GM21576 (cell line): ENCODE data around the gene CUX1.

Experiments
- ATAC-seq: cut with Tn5 transposase; IDR thresholded peaks from one replicate; pipeline ENCODE4 v1.9.1; 2021; ENCODE audit warnings: mild to moderate bottlenecking, moderate library complexity; ENCODE audit not compliant: unreplicated experiment

CUX1 gene

DNA sequence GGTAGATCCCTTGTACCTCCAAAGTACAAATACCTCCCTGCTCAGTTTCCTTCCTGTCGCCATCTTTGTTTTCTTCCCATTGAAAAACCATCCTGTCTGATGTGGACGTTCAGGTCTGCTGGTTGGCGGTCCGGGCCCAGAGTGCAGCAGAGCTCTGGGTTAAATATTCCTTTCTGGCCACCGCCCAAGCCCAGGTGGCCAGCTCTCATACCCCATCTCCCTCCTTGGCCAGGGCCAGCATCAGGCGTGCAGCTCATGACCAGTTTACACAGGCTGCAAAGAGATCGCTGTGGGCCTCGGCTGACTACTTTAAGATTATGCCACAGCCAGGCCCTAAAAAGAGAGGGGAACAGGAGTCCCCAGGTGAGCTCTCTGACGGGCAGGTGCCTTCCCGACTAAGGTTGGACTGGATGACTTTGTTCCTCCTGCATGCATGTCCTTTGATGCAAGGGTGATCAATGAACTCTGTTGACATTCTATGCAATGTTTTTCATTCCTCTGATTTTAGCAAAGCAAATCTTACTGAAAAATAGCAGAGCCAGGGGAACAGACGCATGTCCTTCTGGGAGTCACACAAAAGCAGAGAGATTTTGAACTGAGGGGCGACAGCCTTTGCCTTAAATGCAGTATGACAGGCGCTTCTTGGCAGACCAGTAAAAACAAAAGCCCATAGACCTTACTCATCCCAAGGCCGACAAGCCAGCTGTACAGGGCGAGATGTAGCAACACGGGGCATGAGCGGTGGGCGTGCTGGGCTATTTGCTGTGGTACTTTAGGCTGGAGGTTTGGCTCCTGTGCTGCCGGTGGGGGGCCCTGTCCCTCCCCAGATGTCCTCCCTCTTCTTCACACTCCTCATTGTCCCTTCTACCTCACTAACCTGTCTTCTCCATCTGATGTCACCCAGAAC, 435.9 kb downstream of the CUX1 start:
- no peak for ATAC-seq

DNA sequence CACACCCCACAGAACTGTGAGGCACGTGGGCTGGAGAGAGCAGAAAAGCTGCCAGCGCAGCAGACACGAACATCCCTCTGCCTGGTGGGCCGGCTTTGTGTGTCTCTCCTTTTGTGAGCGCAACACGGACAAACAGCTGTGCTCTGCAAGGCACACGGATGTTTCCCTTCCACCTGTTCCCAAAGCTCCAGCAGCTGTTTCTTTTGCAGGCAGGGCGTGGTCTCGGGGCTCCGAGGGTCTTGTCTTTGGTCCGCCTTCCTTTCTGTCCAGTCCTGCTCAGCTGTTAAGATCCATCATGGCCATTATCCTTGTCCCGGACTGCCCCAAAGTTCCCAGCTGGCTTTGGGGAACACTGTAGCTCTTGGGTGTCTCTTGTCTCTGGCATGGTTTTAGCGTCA, 436.5 kb downstream of the CUX1 start:
- ATAC-seq: no peak

DNA sequence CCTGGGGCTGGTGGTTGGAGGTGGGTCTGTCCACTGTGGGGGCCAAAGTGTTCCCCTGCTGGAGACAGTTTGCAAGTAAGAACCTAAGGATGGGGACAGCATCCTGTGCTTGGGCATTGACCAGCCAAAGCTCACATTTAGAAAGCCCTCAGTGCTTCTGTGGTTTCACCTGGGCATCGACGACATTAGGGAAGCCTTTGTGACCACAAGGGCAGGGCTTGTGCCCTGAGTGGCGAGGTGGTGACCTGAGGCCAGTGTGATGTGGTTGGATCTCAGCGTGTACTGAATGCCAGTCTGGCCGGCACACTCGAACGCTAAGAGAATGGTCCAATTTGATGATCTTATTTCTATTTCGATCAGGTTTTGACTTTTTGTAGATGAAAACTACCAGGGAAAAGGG, 437.1 kb downstream of the CUX1 start:
- ATAC-seq: no peak

DNA sequence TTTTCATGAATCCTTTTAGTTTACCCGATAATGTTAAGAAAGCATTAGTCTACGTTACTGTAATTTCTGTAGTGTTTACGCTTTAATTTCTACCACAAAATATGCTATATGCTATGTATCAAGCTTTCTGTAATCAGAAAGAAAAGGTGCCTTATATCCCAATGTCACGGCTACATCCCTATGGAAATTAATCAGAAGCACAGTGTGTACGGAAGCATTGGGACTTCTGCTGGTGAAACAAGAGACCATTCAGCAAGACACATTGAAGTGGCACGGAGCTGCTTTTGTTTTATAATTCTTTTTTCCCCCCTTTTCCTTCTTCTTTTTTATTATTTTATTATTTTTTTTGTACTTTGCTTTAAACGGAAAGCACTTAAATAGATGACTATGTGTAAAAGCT, 438.1 kb downstream of the CUX1 start:
- no peak for ATAC-seq

DNA sequence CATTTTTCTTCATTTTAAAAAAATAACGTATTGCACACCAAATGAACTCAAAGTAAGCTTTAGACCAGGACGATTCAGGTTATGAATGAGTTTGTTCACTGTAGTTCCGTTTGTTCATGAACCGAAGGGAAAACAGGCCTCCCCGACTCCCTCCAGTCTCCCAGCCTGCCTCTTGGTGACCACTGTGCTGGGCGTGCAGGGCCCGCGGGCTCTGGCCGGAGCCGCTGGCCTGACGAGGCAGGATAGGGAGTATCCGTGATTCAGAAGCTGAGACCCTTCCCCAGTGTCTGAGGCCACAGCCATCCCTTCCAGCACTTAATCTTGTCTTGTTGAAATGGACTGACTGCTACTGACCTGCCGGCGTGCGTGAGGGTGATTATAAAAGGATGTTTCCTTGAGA, 438.5 kb downstream of the CUX1 start:
- no peak for ATAC-seq

DNA sequence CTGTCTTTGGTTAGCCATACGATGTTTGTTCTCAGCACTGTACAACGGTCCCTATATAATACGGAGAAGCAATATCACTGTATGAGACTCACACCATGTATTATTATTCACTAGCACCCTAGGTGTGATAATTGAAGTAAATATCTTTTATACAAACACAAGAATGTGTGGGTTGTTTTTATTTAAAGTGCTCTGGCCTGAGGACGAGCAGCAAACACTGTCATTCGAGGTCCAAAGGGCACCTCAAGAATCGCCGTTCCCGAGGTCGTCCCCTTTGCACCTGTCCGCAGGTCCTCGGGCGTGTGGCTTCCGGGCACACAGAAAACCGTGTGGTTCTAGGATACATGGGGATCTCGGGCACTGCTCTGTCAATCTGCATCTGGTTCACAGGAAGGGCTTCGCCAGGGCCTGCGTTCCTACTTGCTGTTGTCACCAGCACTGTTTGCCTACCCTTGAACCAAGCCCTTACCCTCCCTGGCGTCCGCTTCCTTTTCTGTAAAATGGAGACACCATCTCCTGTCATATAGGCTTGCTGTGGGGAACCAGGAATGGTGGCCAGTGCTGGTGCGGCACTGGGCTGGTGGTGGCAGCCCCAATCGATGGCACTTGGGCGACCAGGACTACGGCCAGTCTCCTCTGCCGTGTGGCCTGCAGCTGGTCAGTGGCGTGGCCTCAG, 440.8 kb downstream of the CUX1 start:
- ATAC-seq: no peak

DNA sequence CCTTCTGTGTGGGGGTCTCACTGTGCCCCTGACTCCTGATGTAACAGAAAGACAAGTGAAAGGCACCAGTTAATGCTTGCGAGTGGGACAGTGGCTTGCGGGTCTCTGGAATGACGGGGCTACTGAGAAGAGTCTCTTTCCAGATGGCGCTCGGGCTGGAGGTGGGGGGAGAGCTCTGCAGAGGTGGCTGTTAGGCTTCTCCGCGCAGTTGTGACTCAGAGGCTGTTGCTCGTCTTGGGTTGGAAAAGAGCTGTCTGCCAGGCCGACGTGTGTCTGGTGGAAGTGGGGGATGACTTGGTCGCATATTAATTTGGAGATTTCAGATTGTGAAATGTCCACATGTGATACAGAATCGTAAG, 441.3 kb downstream of the CUX1 start:
- ATAC-seq: no peak

DNA sequence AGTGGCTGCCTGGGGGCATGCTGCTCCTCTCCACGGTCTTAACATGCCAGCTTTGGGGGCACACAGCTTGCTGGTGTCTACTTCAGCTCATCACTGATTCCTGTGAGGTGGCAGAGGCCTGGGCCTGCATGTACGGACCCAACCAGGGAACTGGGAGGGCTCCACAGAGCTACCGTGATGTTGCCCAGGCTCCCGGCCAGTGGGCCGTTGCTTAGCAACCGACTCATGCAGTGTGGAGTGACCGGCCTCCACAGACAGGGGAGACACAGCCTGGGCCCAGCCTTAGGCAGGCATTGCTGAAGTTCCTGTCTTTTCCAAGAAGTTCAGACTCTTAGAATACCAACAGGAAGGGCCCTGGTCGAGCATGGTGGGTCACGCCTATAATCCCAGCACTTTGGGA, 443.4 kb downstream of the CUX1 start:
- no peak for ATAC-seq

DNA sequence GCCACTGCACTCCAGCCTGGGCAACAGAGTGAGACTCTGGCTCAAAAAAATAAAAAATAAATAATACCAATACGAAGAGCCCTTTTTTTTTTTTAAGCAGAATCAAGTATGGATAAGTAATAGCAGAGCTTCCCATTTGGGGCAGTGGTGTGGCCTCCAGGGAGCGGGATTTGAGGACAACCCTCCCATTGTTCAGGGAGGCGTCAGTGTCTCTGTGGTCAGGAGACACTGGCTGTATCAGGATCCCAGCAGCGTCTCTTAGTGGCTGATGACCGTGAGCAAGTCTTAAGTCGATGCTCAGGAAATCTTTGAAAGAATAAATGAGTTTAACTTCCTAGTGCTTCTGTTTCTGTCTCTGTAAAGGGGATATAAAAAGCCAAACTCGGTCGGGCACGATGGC, 444.0 kb downstream of the CUX1 start:
- ATAC-seq: no peak

DNA sequence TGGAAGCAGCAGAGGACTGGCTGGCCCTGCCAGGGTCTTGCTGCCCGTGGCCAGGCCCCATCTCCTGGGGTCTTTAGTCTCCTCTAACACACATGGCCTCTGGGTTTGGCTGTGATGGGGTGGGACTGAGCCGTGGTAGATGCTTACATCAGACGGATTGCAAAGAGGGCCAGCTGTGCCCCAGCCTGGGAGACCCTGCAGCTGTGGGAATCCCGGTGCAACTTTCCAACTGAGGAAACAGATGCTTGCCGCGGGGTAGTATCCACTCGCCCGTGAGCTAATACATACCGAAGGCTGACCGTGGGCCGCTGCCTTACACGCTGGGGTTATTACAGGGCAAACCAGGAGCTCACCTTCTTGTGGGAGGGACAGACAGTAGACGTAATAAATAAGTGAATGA, 445.1 kb downstream of the CUX1 start:
- no peak for ATAC-seq

DNA sequence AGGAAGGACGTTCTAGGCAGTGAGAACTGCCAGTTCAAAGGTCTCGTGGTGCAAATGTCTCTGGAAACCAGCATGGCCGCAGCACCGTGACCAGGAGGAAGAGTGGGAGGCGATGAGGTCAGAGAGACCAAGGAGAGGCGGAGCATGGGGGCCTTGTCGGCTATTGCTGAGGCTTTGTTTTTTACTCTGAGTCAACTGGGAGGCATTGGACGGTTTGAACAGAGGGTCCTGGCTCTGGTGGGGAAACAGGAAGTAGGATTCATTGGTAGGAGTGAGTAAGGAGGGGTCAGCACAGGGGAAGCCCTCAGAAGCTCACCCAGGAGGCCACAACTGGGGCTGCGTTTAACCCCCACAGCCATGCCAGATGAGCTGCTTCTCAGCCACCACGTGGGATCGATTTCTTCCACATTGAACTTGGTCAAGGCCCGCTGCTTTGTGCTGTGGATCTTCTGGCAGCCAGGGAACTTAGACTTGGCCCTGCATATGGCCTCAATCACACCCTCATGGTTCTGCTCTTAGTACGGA, 447.0 kb downstream of the CUX1 start:
- ATAC-seq: no peak

DNA sequence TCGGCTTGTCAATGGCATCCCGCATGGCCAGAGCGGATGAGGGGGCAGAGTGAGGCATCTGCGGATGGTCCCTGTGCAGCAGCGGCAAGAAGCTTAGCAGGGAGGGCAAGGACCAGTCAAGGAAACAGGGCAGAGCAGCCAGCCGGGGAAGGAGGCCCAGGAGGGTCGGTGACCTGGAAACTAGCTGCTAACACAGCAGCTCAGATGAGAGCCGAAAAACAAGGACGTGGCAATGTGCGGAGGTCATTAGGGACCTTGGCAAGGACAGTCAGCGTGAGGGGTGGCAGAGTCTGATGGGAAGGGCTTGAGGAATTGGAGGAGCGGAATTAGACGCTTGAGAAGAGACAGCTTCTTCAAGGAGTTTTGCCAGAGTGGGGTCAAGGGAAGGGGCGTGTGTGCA, 449.1 kb downstream of the CUX1 start:
- ATAC-seq: no peak

DNA sequence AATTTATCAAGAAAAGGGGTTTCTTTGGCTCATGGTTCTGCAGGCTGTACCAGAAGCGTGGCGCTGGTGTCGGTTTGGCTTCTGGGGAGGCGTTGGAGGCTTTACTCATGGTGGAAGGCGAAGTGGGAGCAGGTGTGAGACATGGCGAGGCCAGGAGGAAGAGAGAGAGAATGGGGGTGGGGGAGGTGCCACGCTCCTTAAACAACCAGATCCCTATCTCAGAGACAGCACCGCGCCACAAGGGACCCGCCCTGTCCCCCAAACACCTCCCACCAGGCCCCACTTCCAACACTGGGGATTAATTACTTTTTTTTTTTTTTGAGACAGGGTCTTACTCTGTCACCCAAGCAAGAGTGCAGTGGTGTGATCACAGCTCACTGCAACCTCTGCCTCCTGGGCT, 451.2 kb downstream of the CUX1 start:
- no peak for ATAC-seq

DNA sequence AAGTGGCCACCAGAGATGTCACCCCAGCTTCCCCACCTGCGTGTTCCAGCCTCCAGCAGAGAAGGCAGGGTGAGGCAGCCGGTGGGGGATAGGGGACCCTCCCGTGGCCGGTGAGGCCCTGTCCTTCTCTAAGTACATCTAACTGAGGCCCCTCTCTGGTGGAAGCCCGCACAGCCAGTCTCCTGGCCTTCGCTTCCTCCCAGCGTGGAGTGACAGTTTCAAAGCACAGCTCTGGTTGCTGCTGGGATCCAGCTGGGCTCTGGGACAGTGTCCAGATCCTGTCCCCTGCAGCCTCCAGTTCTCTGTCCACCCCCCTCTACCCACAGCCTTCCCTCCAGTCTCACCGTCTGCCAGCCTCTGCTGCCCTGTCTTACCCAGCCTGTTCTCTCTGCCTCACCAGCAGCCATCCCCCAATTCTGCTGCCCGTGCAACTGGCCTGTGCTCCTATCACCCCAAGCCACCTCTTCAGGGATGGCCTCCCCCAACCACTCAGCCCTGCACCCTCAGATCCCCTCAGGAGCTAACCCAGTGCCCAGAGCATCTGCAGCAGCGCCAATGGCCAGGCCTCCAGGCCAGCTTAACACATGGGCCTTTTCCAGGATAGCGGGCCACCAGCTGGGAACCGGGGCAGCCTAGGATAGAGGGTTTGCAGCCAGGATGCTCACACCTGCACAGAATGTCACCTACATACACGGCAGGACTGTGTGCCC, 452.9 kb downstream of the CUX1 start:
- ATAC-seq: no peak

DNA sequence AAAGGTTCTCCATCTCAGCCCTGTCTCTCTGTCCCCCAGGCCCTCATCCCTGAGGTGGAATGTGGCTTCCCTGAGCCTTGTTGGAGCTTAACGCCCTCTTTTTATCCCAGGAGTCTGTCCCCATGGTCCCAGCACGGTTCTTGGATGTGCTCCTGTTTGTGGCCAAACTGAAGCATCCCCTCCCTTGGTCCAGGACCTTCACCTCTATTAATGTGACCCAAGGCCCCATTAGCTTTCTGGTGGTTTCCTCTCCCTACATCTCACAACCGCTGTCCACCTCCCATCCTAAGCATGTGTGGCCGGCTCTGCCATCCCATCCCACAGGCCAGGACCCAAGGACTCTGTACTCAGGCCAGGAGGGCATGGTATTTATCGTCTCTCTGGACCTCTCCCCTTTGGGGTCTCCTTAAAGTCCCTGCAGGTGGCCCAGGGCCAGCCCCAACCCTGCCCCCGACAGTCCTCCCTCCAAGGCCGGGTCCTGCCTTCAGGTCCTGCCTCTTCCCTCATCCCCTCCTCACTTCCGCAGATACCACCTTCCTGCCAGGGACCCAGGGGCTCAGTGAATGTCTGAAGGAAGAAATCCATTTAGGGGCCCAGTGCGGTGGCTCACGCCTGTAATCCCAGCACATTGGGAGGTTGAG, 453.9 kb downstream of the CUX1 start:
- ATAC-seq: no peak

DNA sequence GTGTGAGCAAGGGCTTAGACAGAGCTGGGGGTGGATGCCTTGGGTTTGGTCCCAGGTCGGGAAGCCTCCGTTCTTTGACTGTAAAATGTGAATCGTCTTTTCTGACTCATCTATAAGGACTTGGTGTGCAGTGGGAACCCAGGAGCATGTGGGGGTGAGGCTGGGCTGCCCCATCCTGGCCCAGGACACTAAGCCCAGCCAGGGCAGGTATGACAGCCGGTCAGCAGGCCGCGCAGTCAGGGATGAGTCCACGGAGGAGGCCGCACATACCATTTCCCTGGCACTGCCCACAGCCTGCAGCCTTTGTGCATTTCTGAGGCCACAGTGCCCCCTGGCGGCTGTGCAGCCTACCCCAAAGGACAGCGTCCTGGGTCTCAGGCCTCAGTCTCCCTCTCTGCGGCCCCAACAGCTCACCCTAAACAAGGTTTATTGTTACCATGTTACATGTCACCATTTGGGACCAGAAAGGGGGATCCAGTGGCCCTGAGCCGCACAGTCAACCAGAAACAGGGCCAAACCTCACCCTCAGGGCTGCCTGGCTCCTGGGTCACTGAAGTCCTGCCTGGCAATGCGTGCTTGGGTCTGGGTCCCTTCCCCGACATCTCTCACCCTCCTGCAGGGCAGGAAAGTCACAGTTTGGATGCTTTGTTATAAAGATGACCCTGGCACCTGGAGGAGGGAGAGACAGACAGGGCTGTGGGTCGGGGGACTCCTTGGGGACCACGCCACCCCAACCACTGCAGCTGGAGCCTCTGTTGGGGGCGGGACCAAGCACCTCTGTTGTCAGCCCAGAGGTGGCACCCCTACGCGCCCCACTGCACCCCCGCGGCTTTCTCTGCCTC, 454.9 kb downstream of the CUX1 start:
- ATAC-seq: no peak

DNA sequence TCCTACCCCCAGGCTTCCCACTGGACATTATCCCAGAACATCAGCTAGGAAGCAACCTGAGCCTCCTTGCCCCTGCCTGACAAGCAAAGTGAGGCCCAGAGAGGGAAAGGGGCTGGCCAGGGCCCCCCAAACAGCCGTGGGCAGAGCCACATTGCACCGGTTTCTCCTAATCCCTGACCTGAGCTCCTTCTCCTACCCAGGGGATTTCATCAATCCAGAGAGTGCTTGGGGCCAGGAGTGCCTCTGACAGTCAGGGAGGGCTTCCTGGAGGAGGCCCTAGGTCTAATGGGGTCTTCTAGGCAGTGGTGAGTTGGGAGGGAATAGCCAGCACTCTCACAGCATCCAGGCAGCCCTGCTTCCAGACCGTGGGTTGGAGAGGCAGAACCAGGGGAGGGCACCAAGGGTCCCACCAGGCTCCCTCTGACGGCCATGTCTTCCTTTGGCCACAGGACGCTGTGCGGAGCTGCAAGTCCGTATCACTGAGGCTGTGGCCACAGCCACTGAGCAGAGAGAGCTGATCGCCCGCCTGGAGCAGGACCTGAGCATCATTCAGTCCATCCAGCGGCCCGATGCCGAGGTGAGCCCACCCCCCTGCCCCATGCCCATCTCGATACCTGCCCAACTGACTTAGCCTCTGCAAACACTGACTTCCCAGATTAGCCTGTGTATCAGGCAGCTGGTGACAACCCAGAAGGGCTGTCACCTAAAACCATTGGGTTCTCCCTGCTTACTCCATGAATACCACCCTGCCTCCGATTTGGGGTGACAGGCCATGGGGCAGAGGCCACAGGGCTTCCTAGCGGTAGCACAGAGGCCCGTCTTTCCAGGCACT, 455.7 kb downstream of the CUX1 start:
- no peak for ATAC-seq

DNA sequence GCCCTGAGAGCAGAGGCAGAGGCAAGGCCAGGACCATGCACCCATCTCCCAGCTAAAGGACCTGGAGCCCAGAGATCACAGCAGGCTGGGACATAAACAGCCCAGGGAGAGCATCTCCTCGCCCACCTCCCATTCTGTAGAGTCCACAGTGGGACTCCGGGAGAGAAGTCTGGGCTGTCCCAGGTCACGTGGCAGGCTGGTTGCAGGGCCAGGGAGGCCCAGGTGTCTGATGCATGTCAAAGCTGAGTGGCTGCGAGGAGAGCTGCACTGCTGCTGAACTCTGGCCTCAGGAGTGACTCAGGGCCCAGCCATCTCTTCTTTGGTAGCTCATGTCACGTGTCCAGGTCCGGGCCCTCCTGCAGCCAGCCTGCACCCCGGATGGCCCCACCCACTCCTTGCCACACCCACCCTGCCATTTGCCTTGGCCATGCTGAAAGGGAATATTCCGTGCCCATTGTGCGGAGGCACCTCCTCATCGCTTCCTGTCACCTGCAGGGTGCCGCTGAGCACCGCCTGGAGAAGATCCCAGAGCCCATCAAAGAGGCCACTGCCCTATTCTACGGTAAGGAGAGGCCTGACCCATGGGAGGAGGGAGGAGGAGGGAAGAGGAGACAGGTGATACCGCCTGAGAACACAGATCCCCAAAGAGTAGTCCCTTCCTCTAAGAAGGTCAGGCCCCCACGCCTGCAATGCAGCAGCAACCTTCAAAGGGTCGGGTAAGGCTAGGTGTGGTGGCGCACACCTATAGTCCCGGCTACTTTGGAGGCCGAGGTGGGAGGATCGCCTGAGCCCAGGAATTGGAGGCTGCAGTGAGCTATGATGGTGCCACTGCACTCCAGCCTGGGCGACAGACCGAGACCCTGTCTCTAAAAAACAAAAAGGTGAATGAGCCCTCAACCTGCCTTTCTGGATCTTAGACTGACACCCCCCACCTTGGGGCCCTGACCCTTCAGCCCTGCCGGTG, 456.6 kb downstream of the CUX1 start:
- ATAC-seq: no peak
